Kidney epithelial cell (primary cell): ENCODE data around the gene MED31. TPM values are rescaled to one million over a fixed set of nuclear protein-coding genes. Genes with fewer than 3 reads are reported as not detected.

Source experiments
- DNase-seq: peaks from one replicate; pipeline ENCODE4 v3.0.0-alpha.2; 2010; ENCODE audit warnings: low read depth
- H3K27me3 ChIP-seq: 2 replicates; pipeline ENCODE4 v1.6.0; 2011; ENCODE audit warnings: low read length; ENCODE audit not compliant: control insufficient read depth, insufficient read depth
- H3K36me3 ChIP-seq: 2 replicates; pipeline ENCODE4 v1.5.1; 2011; ENCODE audit warnings: low read length; ENCODE audit not compliant: control insufficient read depth, insufficient read depth
- H3K4me3 ChIP-seq: 2 replicates; pipeline ENCODE4 v1.5.1; 2011; ENCODE audit warnings: low read depth, mild to moderate bottlenecking, control low read depth, low read length
- CTCF ChIP-seq: IDR thresholded peaks from 2 replicates; pipeline ENCODE4 v1.5.1; 2011; ENCODE audit warnings: mild to moderate bottlenecking, moderate library complexity, low read length, control low read depth, inconsistent platforms; ENCODE audit not compliant: insufficient read depth, poor library complexity, severe bottlenecking
- total RNA-seq: library from RNA; depleted of rRNA; stranded (reverse); fragments of >200 nt; gene quantifications from 2 replicates; pipeline ENCODE4 v1.2.3, GENCODE V29; 2015

The MED31 gene
- total RNA-seq, 1 donor from 2014 or later = 13.5 TPM

- TF ChIP-seq CTCF = no peak
- Histone ChIP-seq H3K36me3 (no peaks in the 10 kb centered on the region), H3K4me3 (no peak overlapping the region), H3K27me3 (peaks cover 6% of the 10 kb centered on the region)
- DNase-seq = no peak
These were observed 34.6 kb upstream of the MED31 start for GRCh38 chr17:6686026-6686425.

GRCh38 chr17:6684881-6685767 lies 33.7 kb upstream of the MED31 start:
- H3K27me3 ChIP-seq = peaks cover 6% of the 10 kb centered on the region
- DNase-seq = no peak
- no peak overlapping the region for H3K4me3 ChIP-seq
- no peaks in the 10 kb centered on the region for H3K36me3 ChIP-seq
- TF ChIP-seq CTCF = no peak

GRCh38 chr17:6684460-6684783 lies 33.0 kb upstream of the MED31 start:
- Histone ChIP-seq H3K36me3 (no peaks in the 10 kb centered on the region), H3K4me3 (no peak overlapping the region), H3K27me3 (peaks cover 6% of the 10 kb centered on the region)
- no peak for TF ChIP-seq CTCF
- no peak for DNase-seq

- Histone ChIP-seq H3K36me3 (no peaks in the 10 kb centered on the region), H3K27me3 (peaks cover 6% of the 10 kb centered on the region), H3K4me3 (no peak overlapping the region)
- TF ChIP-seq CTCF = no peak
- no peak for DNase-seq
These were observed 32.5 kb upstream of the MED31 start for GRCh38 chr17:6683730-6684459.

GRCh38 chr17:6683081-6683684 lies 31.8 kb upstream of the MED31 start:
- no peak for TF ChIP-seq CTCF
- no peak for DNase-seq
- H3K4me3 ChIP-seq = no peak overlapping the region
- H3K36me3 ChIP-seq = no peaks in the 10 kb centered on the region
- H3K27me3 ChIP-seq = peaks cover 10% of the 10 kb centered on the region
